CD4-positive, CD25-positive, alpha-beta regulatory T cell (primary cell): ENCODE data around the gene FAM180A. TPM values are rescaled to one million over a fixed set of nuclear protein-coding genes. Genes with fewer than 3 reads are reported as not detected.
"Not testable (repeated sequence)": the region's sequence is repeated elsewhere in the genome, so short reads cannot be mapped to it uniquely, and the experiment has no call there.

Source experiments
- ATAC-seq, 2 donors: fragments of 150-1000 bp; cut with Tn5 transposase; one replicate each; pipeline ENCODE4 v1.10.0; 2021; ENCODE audit warnings: low read depth in 2 of 2, moderate number of reproducible peaks in 2 of 2, moderate library complexity in 1 of 2
- DNase-seq, 3 donors: peaks; one replicate each; pipeline versions ENCODE4 v3.0.0 to v3.0.0-alpha.2; 2012 to 2022; ENCODE audit warnings: mixed read lengths in 1 of 3
- H3K27ac ChIP-seq: one replicate; pipeline ENCODE4 v1.7.0; 2013; ENCODE audit warnings: mild to moderate bottlenecking, low read length; ENCODE audit not compliant: insufficient read depth, poor library complexity, severe bottlenecking
- H3K27me3 ChIP-seq: one replicate; pipeline ENCODE4 v1.7.0; 2013; ENCODE audit warnings: low read length; ENCODE audit not compliant: control insufficient read depth, insufficient read depth
- H3K36me3 ChIP-seq: one replicate; pipeline ENCODE4 v1.7.0; 2013; ENCODE audit warnings: mild to moderate bottlenecking, low read length, moderate library complexity; ENCODE audit not compliant: control insufficient read depth, insufficient read depth
- H3K4me1 ChIP-seq: 2 replicates; pipeline ENCODE4 v1.7.0; 2013; ENCODE audit warnings: mild to moderate bottlenecking, low read length; ENCODE audit not compliant: insufficient read depth, control insufficient read depth, poor library complexity, severe bottlenecking
- H3K4me3 ChIP-seq: one replicate; pipeline ENCODE4 v1.7.0; 2013; ENCODE audit warnings: low read depth, mild to moderate bottlenecking, low read length, moderate library complexity
- H3K9me3 ChIP-seq, 2 experiments: 1 replicate in 1 of 2; 2 replicates in 1 of 2; pipeline ENCODE4 v1.7.0; 2013; ENCODE audit warnings: low read length in 2 of 2, mild to moderate bottlenecking in 1 of 2, moderate library complexity in 1 of 2; ENCODE audit not compliant: control insufficient read depth in 2 of 2
- H3K27ac Mint-ChIP-seq, 3 donors: one replicate each; pipeline ENCODE4 v1.8.0; 2020 to 2022; ENCODE audit warnings: mild to moderate bottlenecking in 3 of 3, mixed read lengths in 3 of 3, moderate library complexity in 2 of 3
- H3K27me3 Mint-ChIP-seq: one replicate; pipeline ENCODE4 v1.8.0; 2022; ENCODE audit warnings: mild to moderate bottlenecking, mixed read lengths
- H3K36me3 Mint-ChIP-seq: one replicate; pipeline ENCODE4 v1.8.0; 2020; ENCODE audit warnings: mixed read lengths
- H3K4me1 Mint-ChIP-seq, 4 donors: one replicate each; pipeline ENCODE4 v1.8.0; 2020 to 2022; ENCODE audit warnings: mixed read lengths in 4 of 4, mild to moderate bottlenecking in 1 of 4
- H3K4me3 Mint-ChIP-seq, 4 donors: one replicate each; pipeline ENCODE4 v1.8.0; 2020 to 2022; ENCODE audit warnings: mild to moderate bottlenecking in 4 of 4, mixed read lengths in 4 of 4, moderate library complexity in 3 of 4
- H3K9me3 Mint-ChIP-seq, 7 donors: one replicate each; pipeline ENCODE4 v1.8.0; 2020 to 2022; ENCODE audit warnings: mixed read lengths in 7 of 7, mild to moderate bottlenecking in 3 of 7, moderate library complexity in 2 of 7
- polyA plus RNA-seq, 4 donors: library from polyadenylated mRNA; unstranded; fragments of 300-500 nt; fragmentation: Illumina TruSeq; gene quantifications; one replicate each; pipeline ENCODE4 v1.2.3, GENCODE V29; 2021
- total RNA-seq: library from RNA; stranded (reverse); gene quantifications from one replicate; pipeline ENCODE4 v1.2.3, GENCODE V29; 2022

FAM180A gene
- total and polyA plus RNA-seq, 5 donors from 2014 or later: not detected

GRCh38 chr7:135745703-135746312 lies 2.8 kb downstream of the FAM180A start:
- H3K9me3 Mint-ChIP-seq: no peaks in the 10 kb centered on the region
- no peak overlapping the region for H3K27ac ChIP-seq
- no peak for ATAC-seq

GRCh38 chr7:135744938-135745702 lies 3.5 kb downstream of the FAM180A start:
- Mint-ChIP-seq H3K4me1 (no peaks in the 10 kb centered on the region), H3K9me3 (no peaks in the 10 kb centered on the region), H3K27ac (no peak overlapping the region), H3K27me3 (peaks cover 4% of the 10 kb centered on the region), H3K36me3 (no peaks in the 10 kb centered on the region), H3K4me3 (no peak overlapping the region)
- H3K4me1 ChIP-seq: no peaks in the 10 kb centered on the region
- no peaks in the 10 kb centered on the region for H3K36me3 ChIP-seq
- ATAC-seq (no peak), DNase-seq (no peak)
- H3K4me3 ChIP-seq: no peak overlapping the region
- no peaks in the 10 kb centered on the region for H3K27me3 ChIP-seq
- no peak overlapping the region for H3K27ac ChIP-seq
- H3K9me3 ChIP-seq: no peaks in the 10 kb centered on the region

More at GRCh38 chr7:135745703-135746312, 2.8 kb downstream of the FAM180A start:
- Mint-ChIP-seq H3K36me3 (no peaks in the 10 kb centered on the region), H3K27me3 (peaks cover 4% of the 10 kb centered on the region), H3K4me3 (no peak overlapping the region), H3K4me1 (no peaks in the 10 kb centered on the region), H3K27ac (no peak overlapping the region)
- H3K36me3 ChIP-seq: no peaks in the 10 kb centered on the region
- H3K4me3 ChIP-seq: no peak overlapping the region
- no peaks in the 10 kb centered on the region for H3K4me1 ChIP-seq
- DNase-seq: no peak
- no peaks in the 10 kb centered on the region for H3K9me3 ChIP-seq
- no peaks in the 10 kb centered on the region for H3K27me3 ChIP-seq

- Mint-ChIP-seq H3K4me3 (no peak overlapping the region), H3K9me3 (no peaks in the 10 kb centered on the region), H3K36me3 (no peaks in the 10 kb centered on the region), H3K4me1 (no peaks in the 10 kb centered on the region), H3K27ac (no peak overlapping the region), H3K27me3 (peaks cover 4% of the 10 kb centered on the region)
- H3K4me1 ChIP-seq: no peaks in the 10 kb centered on the region
- DNase-seq (no peak), ATAC-seq (no peak)
- no peaks in the 10 kb centered on the region for H3K36me3 ChIP-seq
- H3K27ac ChIP-seq: no peak overlapping the region
- H3K4me3 ChIP-seq: no peak overlapping the region
- H3K9me3 ChIP-seq: no peaks in the 10 kb centered on the region
- H3K27me3 ChIP-seq: no peaks in the 10 kb centered on the region
These were observed 4.5 kb downstream of the FAM180A start for GRCh38 chr7:135743907-135744731.

- Mint-ChIP-seq H3K27ac (no peak overlapping the region), H3K36me3 (no peaks in the 10 kb centered on the region), H3K9me3 (no peaks in the 10 kb centered on the region), H3K4me1 (peaks cover 0 to 4% (median 0%) of the 10 kb centered on the region in 4 donors), H3K27me3 (peaks cover 4% of the 10 kb centered on the region), H3K4me3 (no peak overlapping the region)
- Histone ChIP-seq H3K36me3 (no peaks in the 10 kb centered on the region), H3K9me3 (no peaks in the 10 kb centered on the region), H3K27me3 (no peaks in the 10 kb centered on the region), H3K4me3 (no peak overlapping the region), H3K4me1 (no peaks in the 10 kb centered on the region), H3K27ac (no peak overlapping the region)
- ATAC-seq: no peak
- DNase-seq: no peak
These were observed 6.2 kb downstream of the FAM180A start for GRCh38 chr7:135742371-135742770.

GRCh38 chr7:135741905-135742304 lies 6.7 kb downstream of the FAM180A start:
- no peaks in the 10 kb centered on the region for H3K9me3 Mint-ChIP-seq
- no peak overlapping the region for H3K27ac ChIP-seq
- ATAC-seq: no peak
- no peaks in the 10 kb centered on the region for H3K27me3 ChIP-seq
- H3K4me3 ChIP-seq: no peak overlapping the region
- peaks cover 0 to 4% (median 0%) of the 10 kb centered on the region in 4 donors for H3K4me1 Mint-ChIP-seq
- H3K4me3 Mint-ChIP-seq: no peak overlapping the region
- H3K27me3 Mint-ChIP-seq: peaks cover 4% of the 10 kb centered on the region
- H3K9me3 ChIP-seq: no peaks in the 10 kb centered on the region
- no peaks in the 10 kb centered on the region for H3K4me1 ChIP-seq
- no peaks in the 10 kb centered on the region for H3K36me3 ChIP-seq
- H3K36me3 Mint-ChIP-seq: no peaks in the 10 kb centered on the region
- no peak overlapping the region for H3K27ac Mint-ChIP-seq
- no peak for DNase-seq

- Histone ChIP-seq H3K4me1 (no peaks in the 10 kb centered on the region), H3K27me3 (no peaks in the 10 kb centered on the region)
- peaks cover 4% of the 10 kb centered on the region for H3K27me3 Mint-ChIP-seq
These were observed 7.7 kb downstream of the FAM180A start for GRCh38 chr7:135740889-135741288.

GRCh38 chr7:135737306-135737647 lies 11.3 kb downstream of the FAM180A start:
- H3K4me3 Mint-ChIP-seq, ATAC-seq, H3K9me3 Mint-ChIP-seq, H3K27me3 Mint-ChIP-seq, H3K4me1 Mint-ChIP-seq, H3K36me3 ChIP-seq, H3K27me3 ChIP-seq, H3K4me3 ChIP-seq, DNase-seq, H3K27ac Mint-ChIP-seq, H3K27ac ChIP-seq, H3K9me3 ChIP-seq, H3K4me1 ChIP-seq, H3K36me3 Mint-ChIP-seq: not testable (repeated sequence)

More at GRCh38 chr7:135740889-135741288, 7.7 kb downstream of the FAM180A start:
- no peaks in the 10 kb centered on the region for H3K36me3 ChIP-seq
- Mint-ChIP-seq H3K36me3 (no peaks in the 10 kb centered on the region), H3K9me3 (no peaks in the 10 kb centered on the region), H3K27ac (no peak overlapping the region), H3K4me1 (peaks cover 0 to 4% (median 0%) of the 10 kb centered on the region in 4 donors), H3K4me3 (no peak overlapping the region)
- no peak overlapping the region for H3K27ac ChIP-seq
- H3K4me3 ChIP-seq: no peak overlapping the region
- no peak for ATAC-seq
- no peak for DNase-seq
- no peaks in the 10 kb centered on the region for H3K9me3 ChIP-seq
